HCT116 (cell line): ENCODE data around the gene SNX9. TPM values are rescaled to one million over a fixed set of nuclear protein-coding genes. Genes with fewer than 3 reads are reported as not detected.
"Not testable (repeated sequence)": the region's sequence is repeated elsewhere in the genome, so short reads cannot be mapped to it uniquely, and the experiment has no call there.

ENCODE experiments used
- ATAC-seq: fragments of 200-7000 bp; cut with Tn5 transposase; 2 replicates; pipeline ENCODE4 v1.9.1; 2020; ENCODE audit warnings: mild to moderate bottlenecking, moderate library complexity
- BruUV-seq: library from RNA; stranded (reverse); fragments of 400-500 nt; replicated peaks from 2 replicates; lab custom pipeline; 2021; lab: Mats Ljungman, UMichigan
- CTCF ChIA-PET: fragments of 300-600 bp; sonication (Branson Sonifier 250); formaldehyde crosslinking; loops from one replicate; lab custom pipeline; 2021; ENCODE audit warnings: antibody characterized with exemption; lab: Charles Lee
- POLR2A ChIA-PET: fragments of 300-600, 350-600 bp; sonication (Branson Sonifier 250); formaldehyde crosslinking; loops from one replicate; lab custom pipeline; 2021; ENCODE audit warnings: antibody characterized with exemption; lab: Charles Lee
- RAD21 ChIA-PET, 2 experiments: fragments of 300-600 bp; sonication (Branson Sonifier 250); formaldehyde crosslinking; loops; one replicate each; lab custom pipeline; 2023; ENCODE audit warnings: low total read pairs in 2 of 2; ENCODE audit not compliant: uncharacterized antibody in 2 of 2, unreplicated experiment in 2 of 2, low non-redundant PET in 1 of 2; lab: Charles Lee
- DNase-seq: peaks from one replicate; pipeline ENCODE4 v3.0.0-alpha.2; 2010; ENCODE audit warnings: low read depth, low spot score
- H2AFZ ChIP-seq: fragments of 200-600 bp; shearing (Covaris generic), sonication (generic); 2 replicates; pipeline ENCODE4 v1.6.1; 2017; ENCODE audit warnings: low read depth, mixed run types, mixed read lengths, antibody characterized with exemption, low read length; ENCODE audit not compliant: poor library complexity, severe bottlenecking
- H3K27ac ChIP-seq: 2 replicates; pipeline ENCODE4 v1.5.1; 2012; ENCODE audit warnings: low read depth, low read length
- H3K27me3 ChIP-seq: fragments of 200-600 bp; sonication (generic); 2 replicates; pipeline ENCODE4 v1.6.1; 2016; ENCODE audit warnings: mixed run types, low read length, mixed read lengths; ENCODE audit not compliant: insufficient read depth
- H3K36me3 ChIP-seq, 2 experiments: fragments of 200-500 bp in 1 of 2; fragments of 200-600 bp in 1 of 2; sonication (Bioruptor generic) in 1 of 2; sonication (generic) in 1 of 2; 2 replicates each; pipeline versions ENCODE4 v1.5.1 to v1.6.1; 2014 to 2016; ENCODE audit warnings: low read length in 2 of 2, inconsistent platforms in 1 of 2, mixed read lengths in 1 of 2, mixed run types in 1 of 2; ENCODE audit not compliant: insufficient read depth in 2 of 2, control insufficient read depth in 1 of 2
- H3K4me1 ChIP-seq, 2 experiments: fragments of 200-600 bp in 1 of 2; sonication (generic) in 1 of 2; 2 replicates each; pipeline versions ENCODE4 v1.5.1 to v1.6.1; 2012 to 2017; ENCODE audit warnings: low read length in 2 of 2, inconsistent platforms in 1 of 2, mild to moderate bottlenecking in 1 of 2, mixed read lengths in 1 of 2, mixed run types in 1 of 2, moderate library complexity in 1 of 2; ENCODE audit not compliant: insufficient read depth in 2 of 2, control insufficient read depth in 1 of 2
- H3K4me2 ChIP-seq: fragments of 200-600 bp; sonication (generic); 2 replicates; pipeline ENCODE4 v1.6.1; 2017; ENCODE audit warnings: mixed run types, low read length, mixed read lengths
- H3K4me3 ChIP-seq, 2 experiments: fragments of 200-600 bp in 1 of 2; sonication (generic) in 1 of 2; replicated peaks in 1 of 2; 2 replicates each; pipeline ENCODE4 v1.5.1; 2011 to 2016; ENCODE audit warnings: low read length in 2 of 2, control low read depth in 1 of 2, low read depth in 1 of 2, mild to moderate bottlenecking in 1 of 2, mixed read lengths in 1 of 2, mixed run types in 1 of 2
- H3K79me2 ChIP-seq: fragments of 200-600 bp; sonication (generic); 2 replicates; pipeline ENCODE4 v1.6.1; 2017; ENCODE audit warnings: mild to moderate bottlenecking, mixed run types, low read length, moderate library complexity, mixed read lengths; ENCODE audit not compliant: insufficient read depth
- H3K9ac ChIP-seq: fragments of 200-600 bp; sonication (generic); 2 replicates; pipeline ENCODE4 v1.6.1; 2016; ENCODE audit warnings: low read length, mixed read lengths
- H3K9me2 ChIP-seq: fragments of 200-600 bp; sonication (generic), shearing (Covaris generic); 2 replicates; pipeline ENCODE4 v1.6.1; 2017; ENCODE audit warnings: mixed run types, mild to moderate bottlenecking, moderate library complexity; ENCODE audit not compliant: insufficient read depth
- H3K9me3 ChIP-seq, 2 experiments: fragments of 200-500 bp in 1 of 2; fragments of 200-600 bp in 1 of 2; sonication (Bioruptor generic) in 1 of 2; sonication (generic) in 1 of 2; 2 replicates each; pipeline ENCODE4 v1.6.1; 2014 to 2017; ENCODE audit warnings: low read length in 2 of 2, mixed read lengths in 2 of 2, inconsistent platforms in 1 of 2, low read depth in 1 of 2, mild to moderate bottlenecking in 1 of 2, mixed run types in 1 of 2, moderate library complexity in 1 of 2; ENCODE audit not compliant: control insufficient read depth in 1 of 2, insufficient read depth in 1 of 2
- H4K20me1 ChIP-seq: fragments of 200-600 bp; sonication (generic), shearing (Covaris generic); 2 replicates; pipeline ENCODE4 v1.6.1; 2017; ENCODE audit warnings: mixed run types, mild to moderate bottlenecking, moderate library complexity; ENCODE audit not compliant: insufficient read depth
- JUND ChIP-seq: IDR thresholded peaks from 2 replicates; pipeline ENCODE4 v1.6.1; 2012
- POLR2A ChIP-seq: IDR thresholded peaks from 2 replicates; pipeline ENCODE4 v1.7.0; 2011; ENCODE audit warnings: borderline replicate concordance; ENCODE audit not compliant: insufficient read depth, insufficient read length; ENCODE audit errors: extremely low read depth
- RAD21 ChIP-seq: IDR thresholded peaks from 2 replicates; pipeline ENCODE4 v1.6.1; 2012; ENCODE audit warnings: low read depth, mild to moderate bottlenecking
- SIN3A ChIP-seq: IDR thresholded peaks from 2 replicates; pipeline ENCODE4 v1.6.1; 2012; ENCODE audit warnings: low read depth
- SRF ChIP-seq: IDR thresholded peaks from 2 replicates; pipeline ENCODE4 v1.6.1; 2012; ENCODE audit warnings: low read depth
- intact Hi-C: fragments of 100-400 bp; cut with micrococcal nuclease; formaldehyde crosslinking; loops from 2 replicates; pipeline ENCODE4 v1.10.0; 2022
- total RNA-seq: library from RNA; stranded (reverse); gene quantifications from one replicate; pipeline ENCODE4 v1.2.1, GENCODE V29; 2021; ENCODE audit not compliant: unreplicated experiment

SNX9 gene
- total RNA-seq, 1 experiment from 2014 or later: 42.5 TPM

- Histone ChIP-seq H3K27ac (no peak overlapping the region), H3K4me1 (peaks cover 0 to 4% of the 10 kb centered on the region in 2 experiments; a peak in 1 of 4 replicates), H3K79me2 (no peaks in the 10 kb centered on the region), H3K36me3 (no peaks in the 10 kb centered on the region), H2AFZ (no peak overlapping the region), H3K4me3 (no peak overlapping the region), H3K9me2 (no peaks in the 10 kb centered on the region), H3K4me2 (no peak overlapping the region), H3K9ac (no peak overlapping the region), H3K27me3 (no peaks in the 10 kb centered on the region), H4K20me1 (no peaks in the 10 kb centered on the region), H3K9me3 (no peaks in the 10 kb centered on the region)
- ChIA-PET POLR2A (no interaction called here), CTCF (no interaction called here), RAD21 (no interaction called here)
- intact Hi-C loops: no loop called here
- no TSS peak for BruUV-seq
- DNase-seq (no peak), ATAC-seq (no peak)
- TF ChIP-seq POLR2A: no peak
- no peak for TF ChIP-seq RAD21
- TF ChIP-seq JUND: no peak
- no peak for TF ChIP-seq SIN3A
- TF ChIP-seq SRF: no peak
These were observed 30.4 kb upstream of the SNX9 start for GRCh38 chr6:157792671-157793070.

GRCh38 chr6:157794012-157794411, 29.0 kb upstream of the SNX9 start:
- H3K27ac ChIP-seq, H3K4me2 ChIP-seq, H3K9me3 ChIP-seq, H3K9ac ChIP-seq, H2AFZ ChIP-seq, BruUV-seq, CTCF ChIA-PET, ATAC-seq, H3K27me3 ChIP-seq, H4K20me1 ChIP-seq, H3K4me1 ChIP-seq, DNase-seq, H3K36me3 ChIP-seq, H3K9me2 ChIP-seq, POLR2A ChIA-PET, H3K79me2 ChIP-seq, H3K4me3 ChIP-seq, RAD21 ChIA-PET, intact Hi-C loops: not testable (repeated sequence)
